GM18861 (cell line): ENCODE measurements around the gene SLC38A9.

Experiments used
- ATAC-seq: cut with Tn5 transposase; IDR thresholded peaks from one replicate; pipeline ENCODE4 v1.9.1; 2021; ENCODE audit not compliant: unreplicated experiment

Gene SLC38A9

GRCh38 chr5:55584398-55585205 is 127.5 kb downstream of the SLC38A9 start:
- ATAC-seq: no peak

- no peak for ATAC-seq
Observed at GRCh38 chr5:55583578-55583977, 128.5 kb downstream of the SLC38A9 start.

GRCh38 chr5:55582256-55582655 is 129.9 kb downstream of the SLC38A9 start:
- ATAC-seq: no peak

- no peak for ATAC-seq
Observed at GRCh38 chr5:55580042-55580441, 132.1 kb downstream of the SLC38A9 start.

- ATAC-seq: no peak
Observed at GRCh38 chr5:55578771-55579170, 133.4 kb downstream of the SLC38A9 start.

- ATAC-seq: no peak
Observed at GRCh38 chr5:55577353-55578060, 134.6 kb downstream of the SLC38A9 start.

GRCh38 chr5:55576661-55577060 is 135.5 kb downstream of the SLC38A9 start:
- ATAC-seq: no peak
